ENCODE data around the gene TMEM98. TPM values are rescaled to one million over a fixed set of nuclear protein-coding genes. Genes with fewer than 3 reads are reported as not detected.

The TMEM98 gene
- polyA plus RNA-seq, 3 donors, result not detected

- no peak overlapping the region for H3K4me3 Mint-ChIP-seq
- no peak overlapping the region for H3K4me3 ChIP-seq (replicated peaks in 1 of 3; ENCODE audit: low read depth in 2 of 3, low read length in 3 of 3)
- H3K4me1 Mint-ChIP-seq, result peaks cover 1% of the 10 kb centered on the region
- intact Hi-C loops (cut with micrococcal nuclease), result no loop called here
- TF ChIP-seq CTCF (IDR thresholded peaks at IDR 0.05), result no peak
- no peaks in the 10 kb centered on the region for H4K20me1 ChIP-seq (ENCODE audit: insufficient read depth, low read length)
- H3K27me3 Mint-ChIP-seq (ENCODE audit: low read depth in 3 of 3), result peaks cover 0 to 7% (median 1%) of the 10 kb centered on the region in 3 donors
- no peaks in the 10 kb centered on the region for H3K36me3 Mint-ChIP-seq
- H3K79me2 ChIP-seq (ENCODE audit: insufficient read depth, low read length), result no peaks in the 10 kb centered on the region
- no peak for DNase-seq
- H2AFZ ChIP-seq (ENCODE audit: insufficient read depth, low read depth, low read length, poor library complexity, severe bottlenecking), result no peak overlapping the region
- no peaks in the 10 kb centered on the region for H3K36me3 ChIP-seq (replicated peaks in 1 of 2; ENCODE audit: control insufficient read depth in 1 of 2, insufficient read depth in 2 of 2, low read length in 2 of 2)
- H3K9me3 Mint-ChIP-seq, result peaks cover 0 to 7% (median 3%) of the 10 kb centered on the region in 7 donors
- no peak overlapping the region for H3K27ac Mint-ChIP-seq
- no peak overlapping the region for H3K27ac ChIP-seq (ENCODE audit: low read depth in 1 of 2, low read length in 2 of 2)
- H3K4me1 ChIP-seq (ENCODE audit: control insufficient read depth in 1 of 2, insufficient read depth in 2 of 2, low read length in 2 of 2), result no peaks in the 10 kb centered on the region
- no peak overlapping the region for H3K4me2 ChIP-seq (replicated peaks; ENCODE audit: extremely low read depth, low read length, poor library complexity, severe bottlenecking)
- peaks cover 0 to 2% of the 10 kb centered on the region in 2 donors for H3K9me3 ChIP-seq (replicated peaks in 1 of 2; ENCODE audit: control insufficient read depth in 1 of 2, insufficient read depth in 1 of 2, low read length in 2 of 2)
- no peak overlapping the region for H3K9ac ChIP-seq (ENCODE audit: insufficient read depth, low read length, poor library complexity, severe bottlenecking)
- WGBS (ENCODE audit: insufficient coverage), result 81% methylated on average over 4 of the region's 4 CpGs
- no peaks in the 10 kb centered on the region for H3K27me3 ChIP-seq (ENCODE audit: control insufficient read depth in 2 of 2, insufficient read depth in 2 of 2, low read length in 2 of 2)
Measured at GRCh38 chr17:32976131-32976530, 48.2 kb downstream of the TMEM98 start.

DNA sequence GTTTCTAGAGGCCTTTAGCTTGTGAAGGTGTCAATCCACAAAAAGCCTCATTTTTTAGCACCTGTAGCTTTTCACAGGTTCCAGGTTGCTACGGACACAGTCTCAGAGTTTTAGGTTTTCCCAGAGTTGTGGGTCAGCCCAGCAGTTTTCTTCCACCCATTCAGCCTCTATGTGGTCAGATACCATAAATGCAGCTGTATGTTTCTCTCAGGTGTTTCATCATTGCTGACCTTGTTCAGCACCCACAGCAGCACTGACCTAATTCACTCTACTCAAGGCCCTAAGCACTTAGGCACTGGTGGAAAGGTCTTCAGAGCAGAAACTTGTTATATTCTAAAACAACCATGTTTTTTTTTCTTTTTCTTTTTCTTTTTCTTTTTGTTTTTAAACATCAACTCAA is 48.7 kb downstream of the TMEM98 start:
- Histone ChIP-seq H3K36me3 (replicated peaks in 1 of 2; ENCODE audit: control insufficient read depth in 1 of 2, insufficient read depth in 2 of 2, low read length in 2 of 2) (no peaks in the 10 kb centered on the region), H3K4me1 (ENCODE audit: control insufficient read depth in 1 of 2, insufficient read depth in 2 of 2, low read length in 2 of 2) (no peaks in the 10 kb centered on the region), H3K79me2 (ENCODE audit: insufficient read depth, low read length) (no peaks in the 10 kb centered on the region), H3K27me3 (ENCODE audit: control insufficient read depth in 2 of 2, insufficient read depth in 2 of 2, low read length in 2 of 2) (no peaks in the 10 kb centered on the region), H3K9ac (ENCODE audit: insufficient read depth, low read length, poor library complexity, severe bottlenecking) (no peak overlapping the region), H3K27ac (ENCODE audit: low read depth in 1 of 2, low read length in 2 of 2) (no peak overlapping the region), H2AFZ (ENCODE audit: insufficient read depth, low read depth, low read length, poor library complexity, severe bottlenecking) (no peak overlapping the region), H3K9me3 (replicated peaks in 1 of 2; ENCODE audit: control insufficient read depth in 1 of 2, insufficient read depth in 1 of 2, low read length in 2 of 2) (peaks cover 4 to 7% of the 10 kb centered on the region in 2 donors), H3K4me2 (replicated peaks; ENCODE audit: extremely low read depth, low read length, poor library complexity, severe bottlenecking) (no peak overlapping the region), H3K4me3 (replicated peaks in 1 of 3; ENCODE audit: low read depth in 2 of 3, low read length in 3 of 3) (no peak overlapping the region), H4K20me1 (ENCODE audit: insufficient read depth, low read length) (no peaks in the 10 kb centered on the region)
- peaks cover 0 to 6% (median 1%) of the 10 kb centered on the region in 3 donors for H3K27me3 Mint-ChIP-seq (ENCODE audit: low read depth in 3 of 3)
- H3K4me1 Mint-ChIP-seq, result peaks cover 1% of the 10 kb centered on the region
- H3K36me3 Mint-ChIP-seq, result no peaks in the 10 kb centered on the region
- H3K9me3 Mint-ChIP-seq, result peaks cover 4 to 12% (median 6%) of the 10 kb centered on the region in 7 donors
- 83% methylated on average over 1 of the region's 1 CpG for WGBS (ENCODE audit: insufficient coverage)
- H3K4me3 Mint-ChIP-seq, result no peak overlapping the region
- TF ChIP-seq CTCF (IDR thresholded peaks at IDR 0.05), result no peak
- intact Hi-C loops (cut with micrococcal nuclease), result no loop called here
- H3K27ac Mint-ChIP-seq, result no peak overlapping the region
- DNase-seq, result no peak

Data from CD14-positive monocyte (primary cell).